HEK293T (cell line): ENCODE measurements around the gene GSTP1.

Experiments used
- ARNT ChIP-seq: fragments of 450-650 bp; IDR thresholded peaks from 2 replicates; pipeline ENCODE4 v1.6.1; 2017; ENCODE audit warnings: mild to moderate bottlenecking
- BHLHE40 ChIP-seq: fragments of 450-650 bp; IDR thresholded peaks from 2 replicates; pipeline ENCODE4 v1.6.1; 2016; ENCODE audit warnings: mild to moderate bottlenecking, moderate library complexity, borderline replicate concordance
- CTBP1 ChIP-seq: fragments of 450-650 bp; IDR thresholded peaks from 2 replicates; pipeline ENCODE4 v1.6.1; 2016; ENCODE audit warnings: borderline replicate concordance
- ELF4 ChIP-seq: fragments of 450-650 bp; IDR thresholded peaks from 2 replicates; pipeline ENCODE4 v1.6.1; 2017; ENCODE audit warnings: antibody characterized with exemption
- FOXA1 ChIP-seq: fragments of 450-650 bp; IDR thresholded peaks from 2 replicates; pipeline ENCODE4 v1.6.1; 2016; ENCODE audit warnings: mild to moderate bottlenecking
- FOXK2 ChIP-seq: fragments of 450-650 bp; IDR thresholded peaks from 2 replicates; pipeline ENCODE4 v1.6.1; 2016; ENCODE audit warnings: mild to moderate bottlenecking
- FOXM1 ChIP-seq: fragments of 450-650 bp; IDR thresholded peaks from 2 replicates; pipeline ENCODE4 v1.6.1; 2017; ENCODE audit warnings: mild to moderate bottlenecking, borderline replicate concordance
- HDGF ChIP-seq: fragments of 450-650 bp; IDR thresholded peaks from 2 replicates; pipeline ENCODE4 v1.6.1; 2017; ENCODE audit warnings: antibody characterized with exemption, borderline replicate concordance
- L3MBTL2 ChIP-seq: fragments of 450-650 bp; conservative IDR thresholded peaks from 2 replicates; pipeline ENCODE4 v1.6.1; 2016; ENCODE audit warnings: mild to moderate bottlenecking
- LEF1 ChIP-seq: fragments of 450-650 bp; IDR thresholded peaks from 2 replicates; pipeline ENCODE4 v1.6.1; 2017; ENCODE audit warnings: mild to moderate bottlenecking, borderline replicate concordance
- SP1 ChIP-seq: fragments of 450-650 bp; IDR thresholded peaks from 2 replicates; pipeline ENCODE4 v1.6.1; 2017
- SUZ12 ChIP-seq: fragments of 450-650 bp; IDR thresholded peaks from 2 replicates; pipeline ENCODE4 v1.6.1; 2016; ENCODE audit warnings: mild to moderate bottlenecking
- TARDBP ChIP-seq: fragments of 450-650 bp; IDR thresholded peaks from 2 replicates; pipeline ENCODE4 v1.6.1; 2016
- ZNF384 ChIP-seq: fragments of 450-650 bp; IDR thresholded peaks from 2 replicates; pipeline ENCODE4 v1.6.1; 2016

DNA sequence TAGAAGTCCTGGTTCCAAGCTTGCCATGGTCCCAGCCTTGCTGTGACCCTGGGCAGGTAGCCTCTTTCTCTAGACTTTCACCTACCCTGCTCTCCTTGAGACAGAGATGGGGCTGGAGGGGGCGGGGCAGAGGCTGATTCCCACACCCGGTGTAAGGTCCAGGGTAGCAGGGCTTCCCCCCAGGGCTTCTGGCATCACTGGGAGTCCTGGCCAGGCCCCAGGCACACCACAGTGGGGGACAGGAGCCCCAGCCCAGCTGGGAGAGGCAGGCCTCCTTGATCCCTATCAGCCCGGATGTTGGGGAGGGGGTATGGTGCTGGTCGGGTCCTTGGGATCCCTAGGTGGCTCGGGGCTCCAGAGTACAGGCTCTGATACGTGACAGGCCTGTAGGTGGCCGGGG, 47.8 kb downstream of the GSTP1 start:
- no peak for TF ChIP-seq HDGF
- TF ChIP-seq SP1, result no peak
- TF ChIP-seq LEF1, result no peak
- no peak for TF ChIP-seq ELF4
- no peak for TF ChIP-seq SUZ12
- no peak for TF ChIP-seq FOXM1
- no peak for TF ChIP-seq FOXA1
- no peak for TF ChIP-seq L3MBTL2
- no peak for TF ChIP-seq BHLHE40
- no peak for TF ChIP-seq ARNT
- no peak for TF ChIP-seq FOXK2
- TF ChIP-seq TARDBP, result no peak
- TF ChIP-seq CTBP1, result no peak
- TF ChIP-seq ZNF384, result no peak
